Keratinocyte (primary cell): ENCODE measurements around the gene BGN.

Experiments
- CTCF ChIP-seq, 3 experiments: IDR thresholded peaks in 1 of 3; conservative IDR thresholded peaks in 1 of 3; optimal IDR thresholded peaks in 1 of 3; 2 replicates in 2 of 3; 3 replicates in 1 of 3; pipeline versions ENCODE3 to v1.5.1; 2011; ENCODE audit warnings: low read length in 3 of 3, mild to moderate bottlenecking in 3 of 3, moderate library complexity in 2 of 3, control low read depth in 1 of 3, inconsistent platforms in 1 of 3; ENCODE audit not compliant: insufficient read depth in 2 of 3; ENCODE audit errors: extremely low read depth in 1 of 3
- EZH2 ChIP-seq: IDR thresholded peaks from one replicate; pipeline ENCODE4 v1.6.1; 2012; ENCODE audit warnings: inconsistent platforms, mild to moderate bottlenecking, low read length, moderate library complexity

GRCh38 chrX:153481043-153481442 lies 13.7 kb upstream of the BGN start:
- TF ChIP-seq EZH2 (no peak), CTCF (optimal IDR thresholded peaks at IDR 0.05 in 1 of 3, IDR thresholded peaks at IDR 0.05 in 1 of 3, conservative IDR thresholded peaks at IDR 0.05 in 1 of 3; ENCODE audit: extremely low read depth in 1 of 3, insufficient read depth in 2 of 3, low read length in 3 of 3) (no peak)
